HG03439 (cell line): Measurements from ENCODE around the gene CD164.
"Not testable (repeated sequence)": the region's sequence is repeated elsewhere in the genome, so short reads cannot be mapped to it uniquely, and the experiment has no call there.

Experiments used
- ATAC-seq: cut with Tn5 transposase; IDR thresholded peaks from one replicate; pipeline ENCODE4 v1.9.1; 2021; ENCODE audit warnings: mild to moderate bottlenecking, moderate library complexity; ENCODE audit not compliant: unreplicated experiment

CD164 gene

DNA sequence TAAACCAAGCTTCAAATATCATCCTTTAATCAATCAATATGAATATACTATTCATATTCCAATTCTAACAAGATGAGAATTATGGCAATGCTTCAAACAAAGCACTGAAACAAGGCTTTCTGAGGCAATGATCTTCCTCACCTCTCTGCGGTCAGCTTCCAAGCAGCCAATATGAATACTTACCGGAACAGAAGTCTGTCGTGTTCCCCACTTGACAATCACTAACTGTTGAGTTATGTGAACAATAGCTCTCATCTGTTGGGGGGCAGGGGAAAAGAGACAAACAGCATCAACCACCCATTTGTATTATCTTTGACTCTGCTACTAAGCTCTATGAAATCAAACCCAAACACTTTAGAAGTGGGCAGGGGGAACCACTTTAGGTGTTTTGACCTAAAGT lies 4.5 kb downstream of the CD164 start:
- no peak for ATAC-seq

DNA sequence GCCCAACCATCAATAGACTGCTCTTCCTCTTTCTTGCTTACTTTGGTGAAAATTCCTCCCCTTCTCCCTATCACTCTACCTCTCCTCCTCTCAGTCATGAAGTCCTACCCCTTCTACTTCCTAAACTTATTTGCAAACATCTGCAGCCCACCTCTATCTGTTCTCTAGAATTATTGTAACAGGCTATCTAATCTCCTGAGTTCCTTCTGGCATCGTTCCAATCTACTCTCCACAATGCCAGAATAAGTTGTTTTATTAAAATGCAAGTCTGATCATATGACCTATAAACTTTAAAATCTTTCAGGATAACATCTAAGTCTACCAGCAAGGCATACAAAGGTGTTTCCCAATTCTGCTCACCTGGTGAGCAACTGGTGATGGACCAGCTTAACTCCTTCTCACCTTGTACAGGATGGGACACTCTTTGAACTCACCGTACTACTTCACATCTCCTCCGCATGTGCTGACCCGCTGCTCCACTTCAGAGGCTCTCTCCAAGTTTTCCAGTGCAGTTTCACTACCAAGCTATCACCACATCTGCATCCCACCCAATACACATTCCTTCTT lies 7.9 kb downstream of the CD164 start:
- ATAC-seq = no peak

DNA sequence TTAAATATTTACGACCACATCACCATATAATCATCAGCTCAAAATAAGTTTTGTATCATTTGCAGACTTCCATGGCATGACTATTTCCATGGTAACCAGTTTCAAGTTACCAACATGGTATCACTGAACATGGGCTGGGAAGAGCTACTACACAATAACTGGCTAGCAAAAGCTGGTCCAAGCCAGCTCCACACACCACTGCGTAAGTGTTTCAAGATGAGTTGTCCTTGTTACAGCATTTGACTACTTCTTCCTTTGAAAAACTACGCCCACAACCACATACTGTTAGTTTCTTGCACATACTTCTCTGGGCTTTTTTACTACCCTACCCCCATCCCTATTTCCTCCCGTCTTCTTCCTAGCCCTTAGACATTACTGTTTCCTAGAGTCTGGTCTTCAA lies 8.5 kb downstream of the CD164 start:
- ATAC-seq = peak; percentile 92

DNA sequence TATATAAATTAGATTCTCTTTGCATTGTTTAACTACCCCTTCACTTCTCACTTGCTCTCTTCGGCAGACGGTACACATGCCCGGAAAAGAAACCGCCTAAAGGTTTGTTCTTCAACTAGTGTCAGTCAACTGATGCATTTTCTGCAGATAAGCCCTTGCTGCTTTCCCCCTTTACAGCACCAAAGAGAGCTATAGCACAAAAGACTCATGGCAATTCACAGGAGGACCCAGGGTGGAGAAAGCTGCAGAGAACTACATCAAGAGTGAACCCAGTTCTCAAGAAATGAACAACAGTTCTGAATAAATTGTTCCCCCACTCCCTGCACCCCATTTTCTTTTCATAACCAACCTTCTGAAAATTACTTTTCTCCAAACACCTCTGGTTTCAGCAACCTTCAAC lies 8.9 kb downstream of the CD164 start:
- ATAC-seq = no peak

DNA sequence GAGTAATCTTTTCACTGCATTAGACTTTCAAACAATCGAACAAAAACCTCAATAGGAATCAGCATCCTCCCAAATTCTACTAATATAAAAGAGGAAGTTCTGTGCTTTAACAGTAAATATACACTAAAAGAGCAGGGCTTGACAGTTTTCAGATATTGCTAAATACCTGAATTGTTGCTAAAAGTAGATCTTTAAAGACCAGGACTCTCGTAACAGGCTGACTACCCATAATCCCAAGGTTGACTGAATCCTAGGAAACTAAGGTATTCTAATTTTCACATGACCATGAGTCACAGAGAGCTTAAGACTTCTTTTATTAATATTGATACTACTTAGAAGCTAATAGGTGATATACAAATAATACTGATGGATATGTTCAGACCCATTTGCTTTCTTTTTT lies 10.1 kb downstream of the CD164 start:
- ATAC-seq = no peak

DNA sequence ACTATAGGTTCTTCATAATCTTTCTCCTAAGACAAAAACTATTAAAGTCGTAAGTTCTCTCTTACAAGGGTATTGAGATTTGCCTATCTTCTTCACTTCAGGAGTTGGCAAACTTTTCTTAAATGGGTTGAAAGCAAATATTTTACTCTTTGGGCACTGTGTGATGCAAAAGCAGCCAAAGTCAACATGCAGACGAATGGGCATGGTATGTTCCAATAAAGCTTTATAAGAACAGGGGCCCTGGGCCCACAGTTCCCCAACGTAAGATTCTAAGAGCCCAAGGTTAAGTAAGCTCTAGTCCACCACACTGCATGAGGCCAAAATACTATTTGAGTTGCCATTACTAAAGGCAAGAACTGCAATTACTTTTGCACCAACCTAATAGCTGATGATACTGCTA lies 11.5 kb downstream of the CD164 start:
- ATAC-seq = no peak

DNA sequence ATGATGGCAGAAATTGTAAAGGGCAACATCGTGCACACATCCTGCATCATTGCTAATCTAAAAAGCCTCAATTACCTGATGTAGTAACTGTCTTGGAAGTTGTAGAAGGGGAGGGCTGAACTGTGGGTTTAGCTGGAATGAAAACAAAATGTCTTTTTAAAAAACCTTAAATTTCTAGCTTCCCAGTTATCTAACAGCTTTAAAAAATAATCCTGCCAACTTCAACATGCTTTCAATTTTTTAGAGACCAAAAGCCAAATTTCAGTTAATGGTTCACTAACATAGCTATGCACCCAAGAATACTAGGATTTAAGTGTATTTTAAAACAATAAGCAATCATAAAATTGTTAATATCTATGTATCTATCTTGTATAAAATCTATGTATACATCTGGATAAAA lies 11.9 kb downstream of the CD164 start:
- ATAC-seq = no peak

DNA sequence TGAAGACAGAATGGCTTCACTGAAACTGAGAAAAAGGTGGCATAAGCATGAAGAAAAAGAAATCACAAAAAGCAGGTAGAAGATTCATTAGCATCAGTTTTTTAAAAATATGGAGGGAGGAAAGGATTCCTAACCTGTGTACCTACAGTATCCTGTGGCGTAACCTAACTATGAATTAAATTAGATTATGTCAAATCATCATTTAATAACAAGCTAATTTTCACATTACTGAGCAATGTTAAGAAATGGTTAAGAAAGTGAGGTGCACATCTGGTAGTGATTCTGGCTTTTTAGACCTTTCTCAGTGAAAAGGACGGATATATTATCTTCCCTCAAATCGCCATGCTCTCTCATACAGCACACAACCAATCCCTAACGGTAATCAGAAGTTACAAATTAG lies 12.5 kb downstream of the CD164 start:
- ATAC-seq = no peak

DNA sequence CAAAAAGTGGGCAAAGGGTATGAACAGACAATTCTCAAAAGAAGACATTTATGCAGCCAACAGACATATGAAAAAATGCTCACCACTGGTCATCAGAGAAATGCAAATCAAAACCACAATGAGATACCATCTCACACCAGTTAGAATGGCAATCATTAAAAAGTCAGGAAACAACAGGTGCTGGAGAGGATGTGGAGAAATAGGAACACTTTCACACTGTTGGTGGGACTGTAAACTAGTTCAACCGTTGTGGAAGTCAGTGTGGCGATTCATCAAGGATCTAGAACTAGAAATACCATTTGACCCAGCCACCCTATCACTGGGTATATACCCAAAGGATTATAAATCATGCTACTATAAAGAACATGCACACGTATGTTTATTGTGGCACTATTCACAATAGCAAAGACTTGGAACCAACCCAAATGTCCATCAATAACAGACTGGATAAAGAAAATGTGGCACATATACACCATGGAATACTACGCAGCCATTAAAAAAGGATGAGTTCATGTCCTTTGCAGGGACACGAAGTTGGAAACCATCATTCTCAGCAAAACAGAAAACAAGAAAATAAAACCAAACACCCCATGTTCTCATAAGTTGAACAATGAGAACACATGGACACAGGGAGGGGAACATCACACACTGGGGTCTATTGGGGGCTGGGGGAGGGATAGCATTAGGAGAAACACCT lies 17.7 kb downstream of the CD164 start:
- not testable (repeated sequence) for ATAC-seq

DNA sequence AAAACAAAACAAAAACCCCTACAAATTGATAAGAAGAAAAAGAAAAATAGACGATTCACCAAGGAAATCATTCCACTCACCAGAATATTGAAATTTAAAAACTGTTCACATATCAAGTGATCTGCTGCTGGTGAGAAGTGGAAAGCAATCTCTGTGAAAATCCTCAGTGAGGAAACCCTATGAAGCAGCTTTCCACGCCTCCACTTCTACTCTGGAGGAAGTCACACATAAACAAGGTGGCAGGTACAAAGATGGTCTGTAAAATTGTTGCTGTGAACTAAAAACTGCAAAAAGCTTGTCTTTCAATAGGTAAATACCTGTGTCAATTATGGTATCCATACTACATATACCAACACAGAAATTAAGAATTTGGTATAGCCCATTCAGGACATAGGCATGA lies 18.5 kb downstream of the CD164 start:
- ATAC-seq = no peak

DNA sequence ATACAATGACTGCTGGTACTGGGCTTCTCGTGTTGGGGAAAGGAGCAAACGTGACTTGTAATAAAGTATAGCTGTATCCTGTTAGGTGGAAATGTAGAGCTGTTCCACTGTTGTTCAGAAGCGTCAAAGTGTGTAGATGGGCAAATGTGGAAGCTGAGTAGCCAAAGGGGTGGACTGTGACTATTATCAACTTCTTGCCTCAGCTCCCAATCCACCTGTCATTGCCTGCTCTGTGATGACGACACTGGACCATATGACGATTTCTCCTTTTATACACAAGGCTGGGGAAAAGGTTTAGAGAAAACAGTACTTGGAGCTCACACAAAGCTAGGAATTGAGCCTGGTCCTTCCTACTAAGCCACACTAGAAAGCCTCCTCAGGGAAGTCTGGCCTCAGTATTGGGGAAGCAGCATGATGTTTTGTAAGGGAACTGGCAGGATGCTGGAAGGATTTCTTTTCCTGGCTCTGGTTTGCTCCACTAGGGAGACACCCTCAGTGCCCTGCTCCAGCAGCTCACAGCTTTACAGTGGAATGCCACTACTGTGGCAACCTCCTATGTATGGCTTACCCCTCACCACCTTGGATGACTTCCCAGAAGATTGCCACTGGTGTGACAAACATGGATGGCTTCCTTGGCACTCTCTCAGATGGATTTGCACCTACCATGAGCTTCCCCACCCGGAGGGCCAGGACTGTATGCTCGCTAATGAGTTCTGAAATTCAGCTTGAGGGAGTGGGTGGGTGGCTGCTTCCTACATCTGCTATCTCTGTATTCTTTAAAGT lies 20.0 kb downstream of the CD164 start:
- no peak for ATAC-seq

DNA sequence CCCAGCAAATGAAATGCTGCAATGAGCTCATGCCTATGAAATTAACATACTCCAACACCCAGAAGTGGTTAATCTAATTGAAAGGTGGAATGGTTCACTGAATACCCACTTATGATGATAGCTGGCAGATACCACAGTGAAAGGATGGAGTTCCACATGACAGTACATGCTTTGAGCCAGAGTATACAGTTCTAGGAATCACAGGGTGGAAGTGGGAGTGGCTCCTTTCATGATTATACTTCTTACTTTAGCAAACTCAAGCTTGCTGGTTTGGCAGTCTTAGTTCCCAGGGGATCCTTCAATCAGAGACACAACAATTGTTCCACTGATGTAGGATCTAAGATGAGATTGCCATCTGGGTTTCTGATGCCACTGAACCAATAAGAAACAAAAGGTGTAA lies 21.5 kb downstream of the CD164 start:
- no peak for ATAC-seq

DNA sequence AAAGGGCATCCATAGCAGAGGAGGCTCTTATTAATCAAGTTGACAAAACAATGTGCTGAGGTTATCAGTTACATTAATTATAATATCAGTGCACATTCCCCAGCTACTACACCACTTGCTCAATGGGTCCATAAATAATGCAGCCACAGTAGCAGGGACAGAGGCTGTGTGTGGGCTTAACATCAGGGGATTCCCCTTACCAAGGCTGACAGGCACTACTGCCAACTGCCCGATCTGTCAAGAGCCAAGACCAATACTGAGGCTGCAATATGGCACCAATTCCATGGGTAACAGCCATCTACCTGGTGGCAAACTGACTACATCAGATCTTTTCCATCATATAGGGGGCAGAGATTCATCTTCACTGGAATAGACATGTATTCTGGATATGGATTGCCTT lies 22.0 kb downstream of the CD164 start:
- no peak for ATAC-seq

DNA sequence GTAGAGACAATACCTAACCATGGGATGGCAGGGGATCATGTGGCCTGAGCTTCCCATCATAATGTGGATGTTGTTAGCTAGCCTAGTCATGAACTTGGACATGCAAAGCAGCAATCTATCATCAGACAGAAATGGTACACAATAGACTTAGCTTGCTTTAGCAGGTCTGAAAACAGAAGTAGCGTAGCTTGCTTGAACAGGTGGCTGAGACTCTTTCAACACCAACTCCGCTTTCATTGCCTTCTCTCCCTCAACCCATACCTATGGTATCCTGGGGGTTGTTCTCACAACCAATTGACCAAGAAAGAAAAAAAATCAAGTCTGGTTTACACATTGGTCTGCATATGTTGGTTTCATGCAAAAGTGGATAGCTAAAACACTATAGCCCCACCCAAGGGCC lies 23.0 kb downstream of the CD164 start:
- no peak for ATAC-seq

DNA sequence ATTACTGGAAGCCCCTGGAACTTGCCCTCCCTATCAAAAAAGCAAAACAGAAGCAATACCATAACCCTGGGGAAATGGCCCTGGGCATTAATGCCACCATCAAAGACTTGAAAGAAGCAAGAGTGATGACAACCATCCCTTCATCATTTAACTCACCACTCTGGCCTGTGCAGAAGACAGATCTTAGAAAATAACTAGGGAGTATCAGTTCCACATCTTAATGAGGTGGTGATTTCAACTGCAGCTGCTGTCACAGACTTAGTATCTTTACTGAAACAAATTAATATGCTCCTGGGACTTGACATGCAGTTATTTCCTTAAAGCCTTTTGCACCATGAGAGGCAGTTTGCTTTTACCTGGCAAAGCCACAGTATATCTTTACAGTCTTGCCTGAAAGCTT lies 24.1 kb downstream of the CD164 start:
- ATAC-seq = no peak

DNA sequence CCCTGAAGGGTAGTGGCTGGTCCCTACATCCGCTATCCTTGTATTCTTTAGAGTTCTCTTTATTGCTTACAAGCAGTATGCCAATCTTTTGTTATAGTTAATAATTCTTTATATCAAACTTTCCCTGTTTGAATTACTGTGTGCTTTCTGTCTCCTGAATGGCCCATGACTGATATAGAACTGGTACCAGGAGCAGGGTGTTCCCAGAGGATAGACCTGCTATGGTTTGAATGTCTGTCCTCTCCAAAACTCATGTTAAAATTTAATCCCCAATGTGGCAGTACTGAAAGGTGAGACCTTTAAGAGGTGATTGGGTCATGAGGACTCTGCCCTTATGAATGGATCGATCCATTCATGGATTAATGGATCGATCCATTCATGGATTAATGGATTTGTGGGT lies 26.0 kb downstream of the CD164 start:
- ATAC-seq = no peak

DNA sequence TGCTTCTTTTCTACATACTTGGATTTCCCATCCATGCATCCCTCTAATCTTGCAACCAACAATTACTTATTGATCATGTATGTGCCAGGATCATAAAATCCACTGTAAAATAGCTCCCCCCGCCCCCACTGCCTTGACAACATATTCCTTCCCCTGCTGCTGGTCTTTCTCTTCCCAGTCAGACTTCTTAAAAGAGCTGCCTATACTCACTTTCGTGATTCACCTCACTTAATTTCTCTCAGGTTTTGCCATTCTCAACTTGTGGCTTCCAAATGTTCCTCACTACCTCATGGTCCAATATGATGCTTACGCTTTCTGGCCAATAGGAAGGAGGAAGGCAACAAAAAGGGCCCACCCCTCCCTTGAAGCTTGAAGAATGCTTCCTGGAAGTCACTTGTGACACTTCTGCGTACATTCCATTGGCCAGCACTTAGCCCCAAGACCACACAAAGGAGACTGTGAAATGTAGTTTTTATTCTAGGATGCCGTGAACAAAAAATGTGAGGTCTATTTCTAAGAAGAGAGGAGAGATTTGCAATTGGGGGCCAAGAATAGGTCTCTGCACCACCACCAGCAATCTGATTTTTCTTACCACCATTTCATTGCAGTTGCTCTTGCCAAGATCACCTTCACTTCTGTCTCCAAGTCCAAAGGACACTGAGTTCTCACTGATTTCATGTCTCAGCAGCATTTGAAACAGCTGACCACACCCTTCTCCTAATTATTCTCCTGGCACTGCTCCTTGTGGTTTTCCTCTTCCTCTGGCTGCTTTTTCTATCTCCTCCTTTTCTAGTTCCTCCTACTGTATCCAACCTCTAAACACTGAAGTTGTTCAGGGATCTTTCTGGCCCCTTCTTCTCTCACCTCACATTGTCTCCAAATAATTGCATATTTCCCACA lies 30.8 kb downstream of the CD164 start:
- no peak for ATAC-seq

DNA sequence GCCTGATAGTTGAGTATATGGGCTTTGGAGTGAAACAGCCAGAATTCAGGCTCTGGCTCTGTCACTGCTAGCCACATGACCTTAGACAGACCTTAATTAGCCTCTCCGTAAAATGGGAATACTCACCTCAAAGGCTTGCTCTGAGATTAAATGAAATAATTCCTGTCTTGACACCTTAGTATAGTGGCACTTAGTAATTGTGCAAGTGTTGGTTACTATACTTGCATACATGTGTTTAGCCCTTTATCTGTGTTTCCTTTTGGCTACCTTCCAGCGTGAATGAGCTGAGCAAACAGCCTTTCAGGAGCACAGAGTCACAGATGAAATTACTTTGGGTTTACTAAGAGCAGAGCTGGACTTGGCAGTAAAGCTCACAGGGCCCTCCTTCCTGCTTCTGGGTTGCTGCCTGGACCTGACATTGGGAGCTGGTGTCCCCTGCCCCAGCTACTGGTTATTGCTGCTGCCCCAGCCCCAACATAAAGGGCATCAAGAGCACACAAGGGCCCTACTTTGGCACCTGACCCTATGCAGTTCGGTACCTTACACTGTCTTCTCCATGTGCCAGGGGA lies 32.8 kb downstream of the CD164 start:
- no peak for ATAC-seq

DNA sequence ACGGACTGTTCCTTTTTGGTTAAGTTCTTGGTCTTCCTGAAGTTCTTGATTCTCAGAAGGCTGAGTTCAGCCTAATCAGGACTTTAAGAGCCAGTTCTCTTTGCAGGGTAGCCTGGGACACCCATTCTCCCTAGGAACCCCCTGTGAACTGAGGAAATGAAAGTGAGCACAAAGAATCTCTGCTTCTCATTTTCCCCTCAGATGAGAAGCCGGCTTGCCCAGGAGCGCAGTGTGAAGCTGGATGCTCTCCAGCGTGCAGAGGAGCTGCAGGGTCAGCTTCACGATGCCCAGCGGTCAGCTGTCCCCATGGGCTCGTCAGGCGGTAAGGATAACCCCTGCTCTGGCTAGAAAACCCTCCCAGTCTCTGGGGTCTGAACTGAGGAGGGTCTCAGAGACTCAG lies 34.0 kb downstream of the CD164 start:
- ATAC-seq = no peak

DNA sequence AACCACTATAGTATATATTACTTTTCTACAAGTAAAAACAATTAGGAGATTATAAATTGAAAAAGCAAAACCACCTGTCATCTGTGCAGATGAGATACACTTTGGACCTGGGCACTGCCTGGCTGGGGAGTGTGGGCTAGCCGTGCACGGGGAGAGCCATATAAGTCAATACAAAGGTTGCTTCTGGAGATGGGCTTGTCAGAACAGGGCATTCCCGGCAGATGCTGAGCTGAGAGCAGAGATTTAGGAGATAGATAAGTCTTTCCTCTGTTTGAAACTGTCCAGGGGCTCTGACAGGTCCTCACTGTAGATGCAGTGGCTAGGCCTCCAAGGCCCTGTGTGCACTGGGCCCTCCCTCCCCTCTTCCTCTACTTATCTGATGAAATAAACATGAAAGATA lies 34.5 kb downstream of the CD164 start:
- no peak for ATAC-seq

DNA sequence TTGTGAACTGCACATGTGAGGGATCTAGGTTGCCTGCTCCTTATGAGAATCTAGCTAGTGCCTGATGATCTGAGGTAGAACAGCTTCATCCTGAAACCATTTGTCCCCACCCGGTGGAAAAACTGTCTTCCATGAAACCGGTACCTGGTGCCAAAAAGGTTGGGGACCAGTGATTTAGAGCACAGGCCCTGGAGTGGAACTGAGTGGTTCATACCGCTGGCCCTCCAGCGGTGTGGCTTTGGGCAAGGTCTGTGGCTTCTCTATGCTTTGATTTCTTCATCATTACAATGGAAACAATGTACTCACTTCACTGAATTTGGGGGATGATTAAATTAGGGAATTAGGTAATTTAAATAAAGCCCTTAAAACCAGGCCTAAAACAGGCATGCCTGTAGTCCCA lies 36.3 kb downstream of the CD164 start:
- no peak for ATAC-seq
